AG04449 (cell line): ENCODE measurements around the gene RHOXF2.
"Not testable (repeated sequence)": the region's sequence is repeated elsewhere in the genome, so short reads cannot be mapped to it uniquely, and the experiment has no call there.

ENCODE experiments used
- CTCF ChIA-PET: fragments of 350-600 bp; formaldehyde crosslinking; extraction: SDS; loops from one replicate; lab custom pipeline; 2021; ENCODE audit warnings: antibody characterized with exemption; lab: Yijun Ruan, JAX
- POLR2A ChIA-PET: fragments of 400-600, 350-600 bp; formaldehyde crosslinking; extraction: SDS; loops from one replicate; lab custom pipeline; 2020; ENCODE audit warnings: antibody characterized with exemption, inconsistent platforms; lab: Yijun Ruan, JAX
- DNase-seq: peaks from one replicate; pipeline ENCODE4 v3.0.0-alpha.2; 2010; ENCODE audit warnings: low read depth, low spot score
- H3K4me3 ChIP-seq: 2 replicates; pipeline ENCODE4 v1.5.1; 2011; ENCODE audit warnings: low read depth, mild to moderate bottlenecking, control low read depth, low read length
- CTCF ChIP-seq: IDR thresholded peaks from one replicate; pipeline ENCODE4 v1.5.1; 2011; ENCODE audit warnings: mild to moderate bottlenecking, moderate library complexity, low read length, control low read depth, inconsistent platforms; ENCODE audit not compliant: insufficient read depth; ENCODE audit errors: missing control alignments

Gene RHOXF2

DNA sequence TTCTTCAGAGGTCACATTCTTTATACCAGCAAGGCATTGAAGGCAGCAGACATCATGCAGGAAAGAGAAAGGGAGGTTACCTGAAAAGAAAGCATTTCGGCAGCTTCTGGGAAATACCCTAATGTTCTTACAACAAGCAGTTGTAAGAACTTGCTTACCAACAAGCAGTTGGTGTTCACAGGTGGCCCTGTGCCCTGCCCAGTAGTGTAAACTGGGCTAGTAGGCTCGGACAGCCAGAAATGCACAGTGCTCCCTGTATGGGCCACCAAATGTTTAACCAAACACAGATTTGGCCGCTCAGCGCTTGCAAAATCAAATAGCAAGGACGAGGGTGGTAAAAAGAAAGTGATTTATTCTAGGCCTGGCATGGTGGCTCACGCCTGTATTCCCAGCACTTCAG lies 22.3 kb upstream of the RHOXF2 start:
- no peak overlapping the region for H3K4me3 ChIP-seq
- TF ChIP-seq CTCF, result no peak
- DNase-seq, result no peak
- CTCF ChIA-PET, result no interaction called here
- POLR2A ChIA-PET, result no interaction called here

DNA sequence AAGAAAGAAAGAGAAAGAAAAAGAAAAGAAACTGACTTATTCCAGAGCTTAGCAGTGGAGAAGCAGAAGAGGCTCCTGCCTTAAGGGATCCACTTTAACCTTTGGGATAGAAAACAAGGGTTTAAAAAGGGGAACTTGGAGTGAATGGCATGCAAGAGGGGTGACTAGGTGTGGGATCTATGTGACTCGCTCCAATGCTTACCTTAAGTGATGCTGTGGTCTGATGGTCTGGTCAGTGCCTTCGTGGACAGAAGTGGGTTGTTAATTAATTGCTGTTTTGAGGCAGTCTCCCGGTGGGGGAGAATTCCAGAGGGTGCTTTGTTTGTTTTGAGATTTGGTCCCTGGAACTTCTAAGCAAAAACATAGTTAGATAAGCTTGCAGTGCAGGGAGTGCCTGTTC lies 21.6 kb upstream of the RHOXF2 start:
- CTCF ChIA-PET, result no interaction called here
- POLR2A ChIA-PET, result no interaction called here
- no peak for TF ChIP-seq CTCF
- no peak overlapping the region for H3K4me3 ChIP-seq
- no peak for DNase-seq

GRCh38 chrX:120137439-120137838 lies 21.0 kb upstream of the RHOXF2 start:
- ChIA-PET CTCF (no interaction called here), POLR2A (no interaction called here)
- TF ChIP-seq CTCF, result no peak
- no peak overlapping the region for H3K4me3 ChIP-seq
- DNase-seq, result no peak

- ChIA-PET POLR2A (no interaction called here), CTCF (no interaction called here)
- no peak for DNase-seq
- no peak for TF ChIP-seq CTCF
- no peak overlapping the region for H3K4me3 ChIP-seq
Observed at GRCh38 chrX:120140293-120140981, 18.0 kb upstream of the RHOXF2 start.

GRCh38 chrX:120144178-120144844 lies 14.1 kb upstream of the RHOXF2 start:
- no peak for TF ChIP-seq CTCF
- DNase-seq, result no peak
- POLR2A ChIA-PET, result no interaction called here
- CTCF ChIA-PET, result no interaction called here
- H3K4me3 ChIP-seq, result peak overlapping the region; percentile 33

DNA sequence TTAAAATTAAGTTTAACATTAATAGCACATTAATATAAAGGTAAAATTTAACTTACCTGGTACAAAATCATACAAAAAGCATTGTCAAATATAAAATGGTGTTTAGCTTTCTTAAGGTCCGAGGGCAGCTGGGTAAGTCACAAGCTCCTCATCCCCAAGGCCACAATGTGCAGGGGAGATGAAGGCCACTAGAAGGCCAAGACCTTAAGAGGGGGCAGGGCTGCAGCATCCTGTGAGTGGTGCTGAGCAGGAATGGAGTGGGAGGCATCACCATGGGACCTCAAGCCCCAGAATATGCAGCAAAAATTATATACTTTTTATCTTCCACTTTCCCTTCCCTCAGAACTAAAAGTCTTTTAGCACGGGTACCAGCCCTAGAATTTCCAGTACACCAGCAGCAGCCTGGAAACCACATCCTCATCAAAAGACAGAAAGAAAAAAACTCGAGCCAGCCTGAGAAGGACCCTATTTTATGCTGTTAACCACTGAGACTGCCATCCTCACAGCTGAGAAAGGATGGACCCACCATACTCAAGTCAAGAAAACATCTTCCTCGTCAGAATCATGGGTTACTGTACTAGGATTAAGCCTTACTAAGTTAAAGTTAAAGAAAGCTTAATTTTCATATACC lies 13.0 kb upstream of the RHOXF2 start:
- CTCF ChIA-PET, result no interaction called here
- POLR2A ChIA-PET, result no interaction called here
- no peak overlapping the region for H3K4me3 ChIP-seq
- no peak for TF ChIP-seq CTCF
- DNase-seq, result no peak

DNA sequence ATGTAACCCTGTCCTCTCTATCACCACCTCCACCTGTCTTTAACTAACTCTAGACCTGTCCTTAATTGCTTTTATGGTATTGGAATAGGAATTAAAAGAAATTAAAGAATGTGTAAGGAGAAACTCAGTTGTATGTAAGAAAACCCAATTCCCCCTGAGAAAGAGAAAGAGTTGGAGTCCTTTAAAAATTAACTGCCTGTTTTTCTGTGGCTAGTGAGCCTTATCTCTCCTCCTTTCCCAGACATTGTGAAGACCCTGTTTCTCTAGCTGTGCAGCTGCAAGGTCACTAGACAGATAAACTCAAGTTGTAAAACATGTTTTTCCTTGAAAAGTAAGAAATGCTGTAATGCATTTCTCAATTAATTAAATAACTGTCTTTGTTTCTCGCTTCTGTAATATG lies 12.1 kb upstream of the RHOXF2 start:
- CTCF ChIA-PET, POLR2A ChIA-PET, DNase-seq, H3K4me3 ChIP-seq: not testable (repeated sequence)
